HG03558 (cell line): ENCODE results near the gene PPCDC.
A peak's percentile ranks its signal among the peaks of the same experiment; 100 is the strongest.

Experiments
- ATAC-seq: cut with Tn5 transposase; IDR thresholded peaks from one replicate; pipeline ENCODE4 v1.9.1; 2021; ENCODE audit warnings: moderate number of reproducible peaks; ENCODE audit not compliant: unreplicated experiment; ENCODE audit errors: extremely low read depth

The PPCDC gene

GRCh38 chr15:75008221-75008625 lies 15.2 kb upstream of the PPCDC start:
- no peak for ATAC-seq

- peak; percentile 56 for ATAC-seq
These were observed 14.6 kb upstream of the PPCDC start for GRCh38 chr15:75008629-75009326.

GRCh38 chr15:75016431-75016830 lies 7.0 kb upstream of the PPCDC start:
- no peak for ATAC-seq

- ATAC-seq = no peak
These were observed 3.5 kb upstream of the PPCDC start for GRCh38 chr15:75019916-75020315.

GRCh38 chr15:75021341-75021740 lies 2.0 kb upstream of the PPCDC start:
- no peak for ATAC-seq

GRCh38 chr15:75022783-75023180 lies 608 bp upstream of the PPCDC start:
- ATAC-seq = no peak

- no peak for ATAC-seq
These were observed 664 bp downstream of the PPCDC start for GRCh38 chr15:75023872-75024636.

GRCh38 chr15:75025107-75025506 lies 1.7 kb downstream of the PPCDC start:
- no peak for ATAC-seq

GRCh38 chr15:75025548-75026260 lies 2.3 kb downstream of the PPCDC start:
- no peak for ATAC-seq

GRCh38 chr15:75027551-75027950 lies 4.2 kb downstream of the PPCDC start:
- no peak for ATAC-seq

GRCh38 chr15:75028991-75029377 lies 5.6 kb downstream of the PPCDC start:
- no peak for ATAC-seq

GRCh38 chr15:75029378-75030022 lies 6.1 kb downstream of the PPCDC start:
- ATAC-seq = no peak

GRCh38 chr15:75030023-75030413 lies 6.6 kb downstream of the PPCDC start:
- no peak for ATAC-seq

- no peak for ATAC-seq
These were observed 7.0 kb downstream of the PPCDC start for GRCh38 chr15:75030424-75030823.

- no peak for ATAC-seq
These were observed 8.5 kb downstream of the PPCDC start for GRCh38 chr15:75031848-75032247.

GRCh38 chr15:75032395-75032794 lies 9.0 kb downstream of the PPCDC start:
- no peak for ATAC-seq

GRCh38 chr15:75033809-75034208 lies 10.4 kb downstream of the PPCDC start:
- no peak for ATAC-seq

GRCh38 chr15:75034615-75035014 lies 11.2 kb downstream of the PPCDC start:
- no peak for ATAC-seq

GRCh38 chr15:75036212-75036616 lies 12.8 kb downstream of the PPCDC start:
- ATAC-seq = no peak

- ATAC-seq = no peak
These were observed 14.3 kb downstream of the PPCDC start for GRCh38 chr15:75037685-75038084.

GRCh38 chr15:75038231-75038630 lies 14.8 kb downstream of the PPCDC start:
- no peak for ATAC-seq
